GOT3 (cell line): ENCODE results near the gene PCDHA12.
A peak's percentile ranks its signal among the peaks of the same experiment; 100 is the strongest.
"Not testable (repeated sequence)": the region's sequence is repeated elsewhere in the genome, so short reads cannot be mapped to it uniquely, and the experiment has no call there.

Experiments
- DNase-seq: peaks from one replicate; lab custom pipeline; 2025; ENCODE audit warnings: mixed read lengths; lab: John Stamatoyannopoulos, UW

The PCDHA12 gene

GRCh38 chr5:140862441-140863295, 12.4 kb upstream of the PCDHA12 start:
- no peak for DNase-seq

GRCh38 chr5:140868721-140869554, 6.2 kb upstream of the PCDHA12 start, which contains the start of gene PCDHA11:
PCDHA11 (plus strand) TSS chr5:140868957; CDS start chr5:140869104, 147 bp downstream.
- no peak for DNase-seq

GRCh38 chr5:140869555-140869886, 5.6 kb upstream of the PCDHA12 start:
- no peak for DNase-seq

GRCh38 chr5:140870221-140871201, 4.6 kb upstream of the PCDHA12 start:
- no peak for DNase-seq

- not testable (repeated sequence) for DNase-seq
Measured at GRCh38 chr5:140876541-140877261, 1.6 kb downstream of the PCDHA12 start.

GRCh38 chr5:140877262-140877581, 2.1 kb downstream of the PCDHA12 start:
- no peak for DNase-seq

GRCh38 chr5:140881889-140882590, 6.9 kb downstream of the PCDHA12 start, which contains the start of gene PCDHA13:
PCDHA13 (plus strand) TSS chr5:140882124; CDS start chr5:140882269, 145 bp downstream.
- DNase-seq = no peak

GRCh38 chr5:140882591-140882899, 7.4 kb downstream of the PCDHA12 start:
- no peak for DNase-seq

- DNase-seq = no peak
Measured at GRCh38 chr5:140883373-140883772, 8.3 kb downstream of the PCDHA12 start.

- DNase-seq = no peak
Measured at GRCh38 chr5:140883927-140884697, 9.0 kb downstream of the PCDHA12 start.

GRCh38 chr5:140916325-140916724, 41.2 kb downstream of the PCDHA12 start:
- DNase-seq = no peak

GRCh38 chr5:140923601-140924000, 48.5 kb downstream of the PCDHA12 start:
- no peak for DNase-seq

- no peak for DNase-seq
Measured at GRCh38 chr5:140925806-140926442, 50.8 kb downstream of the PCDHA12 start, which contains the start of gene PCDHAC1. PCDHAC1 (plus strand) TSS chr5:140926299; CDS start chr5:140926893, 594 bp downstream.

- peak; percentile 65 for DNase-seq
Measured at GRCh38 chr5:140926443-140927227, 51.5 kb downstream of the PCDHA12 start.

- no peak for DNase-seq
Measured at GRCh38 chr5:140927228-140927573, 52.1 kb downstream of the PCDHA12 start.
